NCI-H187 treated with DMSO at 0.1 percent for 48 hours (cell line): ENCODE results near the gene CHCHD1.
"Not testable (repeated sequence)": the region's sequence is repeated elsewhere in the genome, so short reads cannot be mapped to it uniquely, and the experiment has no call there.

Experiments
- DNase-seq: peaks from one replicate; lab custom pipeline; 2025; lab: John Stamatoyannopoulos, UW

Gene CHCHD1

GRCh38 chr10:73793456-73793855 lies 11.6 kb downstream of the CHCHD1 start:
- DNase-seq: no peak

DNA sequence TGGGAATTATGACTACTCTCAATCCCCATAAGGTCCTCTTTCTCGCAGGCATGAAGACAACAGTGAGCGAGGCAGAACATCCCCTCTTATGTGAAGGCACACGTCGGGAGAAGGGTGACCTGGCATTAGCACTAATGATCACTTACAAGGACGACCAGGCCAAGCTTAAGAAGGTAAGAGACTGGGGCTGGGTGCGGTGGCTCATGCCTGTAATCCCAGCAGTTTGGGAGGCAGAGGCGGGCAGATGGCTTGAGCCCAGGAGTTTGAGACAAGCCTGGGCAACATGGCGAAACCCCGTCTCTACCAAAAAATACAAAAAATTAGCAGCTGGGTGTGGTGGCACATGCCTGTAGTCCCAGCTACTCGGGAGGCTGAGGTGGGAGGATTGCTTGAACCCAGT lies 13.6 kb downstream of the CHCHD1 start:
- not testable (repeated sequence) for DNase-seq

- not testable (repeated sequence) for DNase-seq
Observed at GRCh38 chr10:73796035-73796434, 14.2 kb downstream of the CHCHD1 start.

- no peak for DNase-seq
Observed at GRCh38 chr10:73796766-73797165, 14.9 kb downstream of the CHCHD1 start.

DNA sequence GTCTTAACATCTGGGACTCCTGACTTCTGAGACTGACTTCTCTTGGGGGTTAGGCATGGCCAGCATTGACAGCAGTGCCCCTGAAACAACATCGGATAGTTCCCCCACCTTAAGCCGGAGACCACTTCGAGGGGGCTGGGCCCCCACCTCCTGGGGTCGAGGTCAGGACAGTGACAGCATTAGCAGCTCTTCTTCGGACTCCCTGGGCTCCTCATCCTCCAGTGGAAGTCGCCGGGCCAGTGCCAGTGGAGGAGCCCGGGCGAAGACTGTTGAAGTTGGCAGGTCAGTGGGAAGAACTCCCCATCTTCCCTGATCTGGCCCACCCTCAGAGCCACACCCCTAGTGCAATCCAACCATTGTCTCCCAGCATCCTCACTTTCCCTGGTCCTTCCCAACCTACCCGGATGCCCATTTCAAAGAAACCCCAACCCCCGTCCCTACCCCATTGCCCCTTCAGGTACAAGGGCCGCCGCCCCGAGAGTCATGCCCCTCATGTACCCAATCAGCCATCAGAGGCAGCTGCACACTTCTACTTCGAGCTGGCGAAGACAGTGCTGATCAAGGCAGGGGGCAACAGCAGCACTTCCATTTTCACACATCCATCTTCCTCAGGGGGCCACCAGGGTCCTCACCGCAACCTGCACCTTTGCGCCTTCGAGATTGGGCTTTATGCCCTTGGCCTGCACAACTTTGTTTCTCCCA lies 15.6 kb downstream of the CHCHD1 start:
- no peak for DNase-seq

- DNase-seq: no peak
Observed at GRCh38 chr10:73798087-73798486, 16.2 kb downstream of the CHCHD1 start.

DNA sequence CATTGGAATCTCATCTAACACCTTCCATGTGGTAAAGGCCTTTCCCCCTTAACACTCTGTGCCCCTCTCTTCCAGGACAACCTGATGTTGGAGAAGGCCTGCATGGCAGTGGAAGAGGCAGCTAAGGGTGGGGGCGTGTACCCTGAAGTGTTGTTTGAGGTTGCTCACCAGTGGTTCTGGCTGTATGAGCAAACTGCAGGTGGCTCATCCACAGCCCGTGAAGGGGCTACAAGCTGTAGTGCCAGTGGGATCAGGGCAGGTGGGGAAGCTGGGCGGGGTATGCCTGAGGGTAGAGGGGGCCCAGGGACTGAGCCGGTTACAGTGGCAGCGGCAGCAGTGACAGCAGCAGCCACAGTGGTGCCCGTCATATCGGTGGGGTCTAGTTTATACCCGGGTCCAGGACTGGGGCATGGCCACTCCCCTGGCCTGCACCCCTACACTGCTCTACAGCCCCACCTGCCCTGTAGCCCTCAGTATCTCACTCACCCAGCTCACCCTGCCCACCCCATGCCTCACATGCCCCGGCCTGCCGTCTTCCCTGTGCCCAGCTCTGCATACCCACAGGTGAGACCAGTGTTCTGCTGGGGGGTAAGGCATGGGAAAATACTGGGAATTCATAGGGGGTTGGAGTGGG lies 17.2 kb downstream of the CHCHD1 start:
- DNase-seq: no peak

- DNase-seq: no peak
Observed at GRCh38 chr10:73799899-73800559, 18.2 kb downstream of the CHCHD1 start.

DNA sequence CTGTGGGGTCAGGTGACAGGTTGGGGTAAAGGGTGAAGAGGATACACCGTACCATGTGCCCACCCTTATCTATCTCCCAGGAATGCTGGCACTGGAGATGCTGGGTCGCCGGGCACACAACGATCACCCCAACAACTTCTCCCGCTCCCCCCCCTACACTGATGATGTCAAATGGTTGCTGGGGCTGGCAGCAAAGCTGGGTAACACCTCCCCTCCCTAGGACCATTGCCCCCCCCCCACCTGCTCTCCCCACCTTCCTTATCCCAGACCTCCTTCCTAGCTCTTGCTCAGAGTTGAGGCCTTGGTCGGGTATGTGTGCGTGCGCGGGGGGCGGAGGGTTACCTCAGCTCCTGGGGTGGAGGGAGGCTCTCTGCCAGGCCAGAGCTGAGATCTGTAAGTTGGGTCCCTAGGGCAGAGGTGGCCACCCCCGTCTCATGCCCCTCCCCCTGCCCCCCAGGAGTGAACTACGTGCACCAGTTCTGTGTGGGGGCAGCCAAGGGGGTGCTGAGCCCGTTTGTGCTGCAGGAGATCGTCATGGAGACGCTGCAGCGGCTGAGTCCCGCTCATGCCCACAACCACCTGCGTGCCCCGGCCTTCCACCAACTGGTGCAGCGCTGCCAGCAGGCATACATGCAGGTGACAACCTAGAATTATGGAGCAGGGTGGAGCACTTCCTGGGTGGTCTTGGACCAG lies 18.9 kb downstream of the CHCHD1 start:
- DNase-seq: no peak

DNA sequence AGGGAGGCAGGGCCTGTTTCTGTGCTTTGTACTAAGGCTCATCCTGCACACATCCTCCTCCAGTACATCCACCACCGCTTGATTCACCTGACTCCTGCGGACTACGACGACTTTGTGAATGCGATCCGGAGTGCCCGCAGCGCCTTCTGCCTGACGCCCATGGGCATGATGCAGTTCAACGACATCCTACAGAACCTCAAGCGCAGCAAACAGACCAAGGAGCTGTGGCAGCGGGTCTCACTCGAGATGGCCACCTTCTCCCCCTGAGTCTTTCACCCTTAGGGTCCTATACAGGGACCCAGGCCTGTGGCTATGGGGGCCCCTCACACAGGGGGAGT lies 19.4 kb downstream of the CHCHD1 start:
- DNase-seq: no peak

DNA sequence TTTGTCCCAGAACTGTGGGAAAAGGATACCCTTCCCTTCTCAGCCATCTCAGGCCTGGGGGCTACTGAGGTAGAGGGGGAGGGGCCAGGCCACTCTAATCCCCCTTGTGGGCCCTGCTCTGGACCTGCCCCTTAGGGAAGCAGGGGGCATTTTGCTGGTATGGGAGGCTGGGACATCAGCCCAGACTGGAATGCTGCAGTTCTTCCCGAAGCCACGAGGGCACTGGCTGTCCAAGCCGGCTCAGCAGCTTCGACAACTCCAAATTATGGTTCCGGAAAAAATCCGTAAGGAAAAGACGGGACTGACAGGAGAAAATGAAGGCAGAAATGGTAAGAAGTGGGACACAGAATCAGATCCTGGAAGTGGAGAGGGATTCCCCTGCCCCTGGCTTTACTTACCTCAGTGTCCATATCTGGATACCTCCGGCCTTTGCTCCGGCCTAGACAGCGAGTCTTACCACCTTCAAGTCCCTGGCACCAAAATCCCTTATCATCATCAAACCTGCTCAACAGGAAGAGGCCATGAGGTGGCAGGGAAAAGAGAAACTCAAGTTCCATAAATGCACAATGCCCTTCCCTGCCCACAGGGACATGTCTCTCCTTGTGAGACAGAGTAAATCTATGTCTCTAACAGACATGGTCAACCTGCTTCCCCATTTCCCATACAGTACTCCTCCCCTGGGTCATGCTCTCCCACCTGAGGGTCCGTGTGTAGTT lies 20.6 kb downstream of the CHCHD1 start:
- no peak for DNase-seq

DNA sequence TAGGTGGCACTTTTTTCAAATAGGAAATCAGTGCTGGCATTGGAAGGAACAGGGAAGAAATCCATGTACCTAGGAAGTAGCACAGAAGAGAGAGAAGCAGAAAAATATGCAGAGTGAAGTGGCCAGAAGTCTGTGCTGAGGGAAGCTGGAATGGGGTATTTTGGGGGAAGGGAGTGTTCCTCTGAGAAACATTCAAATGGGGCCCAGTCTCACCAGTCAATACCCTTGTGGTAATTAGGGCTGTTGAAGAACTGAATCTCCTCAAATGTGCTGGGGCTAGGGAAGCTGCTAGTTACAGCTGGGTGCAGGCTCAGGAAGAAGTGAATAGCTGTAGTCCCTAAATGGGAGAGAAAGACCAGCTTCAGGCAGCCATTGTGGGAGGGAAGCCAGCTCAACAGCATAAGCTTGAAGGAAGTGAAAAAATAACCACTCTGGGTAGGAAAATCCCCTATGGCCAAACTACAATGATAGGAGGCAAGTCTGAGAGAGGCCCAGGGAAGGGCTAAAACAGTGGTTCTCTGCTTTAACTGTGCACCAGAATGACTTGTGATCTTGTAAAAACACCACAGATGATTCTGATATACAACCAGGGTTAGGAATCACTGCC lies 21.9 kb downstream of the CHCHD1 start:
- no peak for DNase-seq

DNA sequence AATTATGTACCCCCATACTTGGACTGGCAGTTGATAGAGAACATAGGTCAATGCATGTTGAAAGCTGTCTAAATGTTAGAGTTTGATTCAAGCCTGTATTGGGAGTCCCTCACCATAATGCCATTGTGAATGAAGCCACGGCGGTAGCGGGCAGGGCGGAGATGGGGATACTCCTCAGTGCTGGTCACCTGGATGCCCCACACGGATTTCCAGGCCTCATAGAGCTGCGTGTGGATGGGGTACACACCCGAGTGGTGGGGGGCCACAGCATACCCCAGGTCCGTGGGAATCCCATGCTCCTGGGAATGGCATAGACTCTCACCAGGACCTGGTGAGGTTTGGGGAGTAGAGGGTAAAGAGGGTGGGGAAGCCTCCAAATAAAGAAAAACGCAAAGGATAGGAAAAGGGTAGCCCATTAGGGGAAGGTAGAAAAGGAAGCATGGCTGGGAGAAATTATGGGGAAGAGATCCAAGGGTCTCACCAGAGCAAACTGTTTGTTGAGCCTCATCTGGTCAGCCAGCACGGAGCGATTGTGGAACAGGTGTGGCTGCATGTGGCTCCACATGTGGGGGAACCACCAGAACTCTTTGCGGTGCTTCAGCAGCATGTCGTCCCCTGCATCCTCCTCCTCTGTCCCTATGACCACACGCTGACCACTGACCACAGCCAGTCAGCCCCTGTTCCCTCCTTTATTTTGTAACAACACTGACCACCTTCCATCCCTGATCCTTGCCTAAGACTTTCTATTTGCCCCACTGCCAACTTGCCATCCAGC lies 24.5 kb downstream of the CHCHD1 start:
- DNase-seq: no peak

DNA sequence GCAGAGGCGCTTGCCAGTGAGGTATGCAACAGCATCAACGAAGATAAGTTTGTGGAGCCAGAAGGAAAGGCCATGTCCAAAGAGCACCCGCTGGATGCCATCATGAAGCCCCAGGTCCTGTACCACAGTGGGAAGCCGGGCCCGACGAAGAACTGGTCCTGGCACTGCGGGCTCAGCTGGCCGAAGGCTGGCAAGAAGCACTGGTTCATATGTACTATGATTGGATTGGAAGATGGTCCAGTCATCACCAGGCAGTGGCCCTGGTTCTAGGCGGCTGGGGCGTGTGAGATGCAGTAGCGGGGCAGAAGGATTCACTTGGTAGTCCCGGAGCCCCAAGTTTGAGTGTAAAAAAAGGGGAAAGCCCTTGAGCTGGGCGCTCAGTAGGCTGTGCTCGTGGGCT lies 25.6 kb downstream of the CHCHD1 start:
- DNase-seq: no peak

- DNase-seq: no peak
Observed at GRCh38 chr10:73808021-73808815, 26.4 kb downstream of the CHCHD1 start.

- DNase-seq: no peak
Observed at GRCh38 chr10:73809061-73809818, 27.4 kb downstream of the CHCHD1 start.

DNA sequence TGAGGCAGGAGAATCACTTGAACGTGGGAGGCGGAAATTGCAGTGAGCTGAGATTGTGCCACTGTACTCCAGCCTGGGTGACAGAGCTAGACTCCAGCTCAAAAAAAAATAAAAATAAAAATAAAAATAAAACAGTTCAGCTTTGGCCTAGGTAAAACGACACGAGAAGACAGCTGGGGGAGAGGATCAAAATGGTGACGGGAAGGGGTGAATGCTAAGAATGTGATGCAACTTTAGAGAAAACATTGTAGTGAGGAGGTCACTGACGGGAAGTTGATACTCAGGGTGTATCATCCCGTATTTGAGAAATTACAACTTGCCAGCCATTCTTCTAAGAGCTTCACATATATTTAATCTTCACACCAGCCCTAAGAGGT lies 28.5 kb downstream of the CHCHD1 start:
- no peak for DNase-seq

DNA sequence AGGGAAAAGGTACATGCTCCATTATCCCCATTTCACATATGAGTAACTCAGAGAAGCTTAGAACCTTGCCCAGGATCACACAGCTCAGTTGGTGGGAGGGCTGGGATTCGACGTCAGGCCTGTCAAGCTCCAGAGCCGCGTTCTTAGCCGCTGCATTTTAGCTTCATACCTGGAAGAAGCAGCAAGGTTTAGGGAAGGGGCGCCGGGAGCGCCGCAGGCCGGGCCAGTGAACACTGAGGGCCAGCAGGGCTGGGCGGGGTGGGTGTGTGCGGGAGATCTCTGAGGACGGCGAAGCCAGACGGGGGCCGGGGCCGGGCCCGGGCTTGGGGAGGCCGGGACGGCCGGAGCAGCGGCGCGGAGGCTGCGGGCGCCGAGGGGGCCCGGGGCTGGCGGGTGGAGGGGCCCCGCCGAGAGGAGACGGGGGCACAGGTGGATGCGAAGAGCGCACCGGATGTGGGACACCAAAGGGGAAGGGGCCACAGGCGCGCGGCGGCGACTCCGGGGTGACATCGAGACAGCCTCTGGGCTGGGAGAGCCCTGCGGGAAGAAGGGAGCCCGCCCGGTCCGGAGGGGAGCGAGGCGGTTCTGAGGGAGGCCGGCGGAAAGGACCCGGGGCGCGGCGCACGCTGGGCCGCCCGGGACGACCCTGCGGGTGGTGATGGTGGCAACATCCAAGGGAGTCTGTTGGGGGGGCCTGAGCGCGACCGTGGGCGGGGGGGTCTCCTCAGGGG lies 29.1 kb downstream of the CHCHD1 start:
- no peak for DNase-seq

GRCh38 chr10:73812657-73813056 lies 30.8 kb downstream of the CHCHD1 start:
- DNase-seq: no peak
